A172 (cell line): ENCODE measurements around the gene RANBP9. TPM values are rescaled to one million over a fixed set of nuclear protein-coding genes. Genes with fewer than 3 reads are reported as not detected.

Experiments used
- total RNA-seq: library from RNA; depleted of rRNA; stranded (reverse); fragments of >200 nt; shearing (Covaris generic); gene quantifications from 2 replicates; pipeline ENCODE4 v1.2.3, GENCODE V29; 2014; rRNA removed

The RANBP9 gene
- total RNA-seq, 1 experiment from 2014 or later: 21.8 TPM

Other genes with a start within 250 kb of the RANBP9 start
- gene GFOD1, start 224.2 kb downstream of the RANBP9 start, total RNA-seq: 2.5 and 3.3 TPM in 2 replicates
- gene SIRT5, start 137.2 kb downstream of the RANBP9 start, total RNA-seq: 7.0 and 9.2 TPM in 2 replicates
- gene NOL7, start 96.5 kb downstream of the RANBP9 start, total RNA-seq: 134 and 164 TPM in 2 replicates
- 13.9 and 18.7 TPM in 2 replicates for gene MCUR1, start 102.7 kb upstream of the RANBP9 start, total RNA-seq
- gene RNF182, start 213.1 kb upstream of the RANBP9 start, total RNA-seq: 10.6 and 13.0 TPM in 2 replicates